ENCODE data around the gene STRADB. TPM values are rescaled to one million over a fixed set of nuclear protein-coding genes. Genes with fewer than 3 reads are reported as not detected.
A peak's percentile ranks its signal among the peaks of the same experiment; 100 is the strongest.

Gene STRADB
- total RNA-seq, 4 donors from 2014 or later: 36.2 to 175 (median 98.5) TPM

DNA sequence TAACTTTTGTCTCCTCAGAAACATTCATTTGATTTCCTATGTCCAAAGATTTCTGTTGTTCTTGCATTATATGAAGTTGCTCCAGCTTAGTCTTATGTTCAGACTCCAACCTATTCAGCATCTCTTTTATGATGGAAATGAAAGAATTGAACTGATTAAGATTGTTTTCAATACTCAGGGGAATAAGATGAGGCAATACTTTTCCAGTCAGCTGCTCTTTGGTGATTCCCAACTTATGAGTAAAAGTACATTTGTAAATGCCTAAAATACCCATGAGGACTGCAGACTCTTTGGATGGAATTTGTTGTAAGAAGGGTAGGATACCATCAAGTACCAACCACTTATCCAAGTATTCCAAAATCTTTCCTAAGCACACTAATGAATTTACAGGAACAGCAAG lies 40.1 kb upstream of the STRADB start:
- no peaks in the 10 kb centered on the region for H3K36me3 ChIP-seq
- H3K27me3 ChIP-seq: no peaks in the 10 kb centered on the region
- in situ Hi-C loops (cut with MboI; ENCODE audit: low pct_ligation_motif_present in 1 of 4, low pct_unique_long_range_greater_than_20kb in 1 of 4, low sequenced_read_pairs in 3 of 4): no loop called here
- H3K9me3 ChIP-seq: no peaks in the 10 kb centered on the region
- TF ChIP-seq POLR2AphosphoS5 (IDR thresholded peaks at IDR 0.05): no peak
- no peak for TF ChIP-seq EP300 (IDR thresholded peaks at IDR 0.05; ENCODE audit: low read depth)
- TF ChIP-seq POLR2A (IDR thresholded peaks at IDR 0.05): no peak
- TF ChIP-seq, protein P1, sequence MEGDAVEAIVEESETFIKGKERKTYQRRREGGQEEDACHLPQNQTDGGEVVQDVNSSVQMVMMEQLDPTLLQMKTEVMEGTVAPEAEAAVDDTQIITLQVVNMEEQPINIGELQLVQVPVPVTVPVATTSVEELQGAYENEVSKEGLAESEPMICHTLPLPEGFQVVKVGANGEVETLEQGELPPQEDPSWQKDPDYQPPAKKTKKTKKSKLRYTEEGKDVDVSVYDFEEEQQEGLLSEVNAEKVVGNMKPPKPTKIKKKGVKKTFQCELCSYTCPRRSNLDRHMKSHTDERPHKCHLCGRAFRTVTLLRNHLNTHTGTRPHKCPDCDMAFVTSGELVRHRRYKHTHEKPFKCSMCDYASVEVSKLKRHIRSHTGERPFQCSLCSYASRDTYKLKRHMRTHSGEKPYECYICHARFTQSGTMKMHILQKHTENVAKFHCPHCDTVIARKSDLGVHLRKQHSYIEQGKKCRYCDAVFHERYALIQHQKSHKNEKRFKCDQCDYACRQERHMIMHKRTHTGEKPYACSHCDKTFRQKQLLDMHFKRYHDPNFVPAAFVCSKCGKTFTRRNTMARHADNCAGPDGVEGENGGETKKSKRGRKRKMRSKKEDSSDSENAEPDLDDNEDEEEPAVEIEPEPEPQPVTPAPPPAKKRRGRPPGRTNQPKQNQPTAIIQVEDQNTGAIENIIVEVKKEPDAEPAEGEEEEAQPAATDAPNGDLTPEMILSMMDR (IDR thresholded peaks at IDR 0.05): no peak
- no peak overlapping the region for H3K27ac ChIP-seq
- intact Hi-C loops (cut with DNase I; ENCODE audit: low total_unique reads): no loop called here
- peaks cover 4 to 37% (median 17%) of the 10 kb centered on the region in 4 donors for H3K4me1 ChIP-seq
- no peak overlapping the region for H3K4me3 ChIP-seq
- DNase-seq: no peak

DNA sequence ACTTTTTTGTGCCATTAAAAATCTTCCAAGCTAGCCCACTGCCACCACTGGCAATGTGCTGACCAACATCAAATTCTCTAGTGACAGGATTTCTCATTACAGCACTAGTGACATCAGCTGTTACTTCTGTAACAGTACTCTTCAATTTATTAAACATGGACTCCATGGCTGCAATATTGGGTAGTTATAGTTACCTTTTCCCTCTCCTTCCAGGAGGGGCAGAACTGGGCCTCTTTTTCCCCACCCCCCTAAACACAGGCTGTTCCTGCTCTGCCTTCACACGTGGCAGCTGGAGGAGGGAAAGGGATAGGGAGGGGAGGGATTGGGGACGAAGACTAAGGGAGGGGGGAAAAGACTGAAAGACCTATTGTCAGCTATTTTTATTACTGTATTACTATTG lies 38.4 kb upstream of the STRADB start:
- in situ Hi-C loops (cut with MboI; ENCODE audit: low pct_ligation_motif_present in 1 of 4, low pct_unique_long_range_greater_than_20kb in 1 of 4, low sequenced_read_pairs in 3 of 4): no loop called here
- intact Hi-C loops (cut with DNase I; ENCODE audit: low total_unique reads): no loop called here
- TF ChIP-seq POLR2A (IDR thresholded peaks at IDR 0.05) (no peak), EP300 (IDR thresholded peaks at IDR 0.05; ENCODE audit: low read depth) (no peak), POLR2AphosphoS5 (IDR thresholded peaks at IDR 0.05) (no peak)
- TF ChIP-seq, protein P1 (IDR thresholded peaks at IDR 0.05): no peak
- no peaks in the 10 kb centered on the region for H3K36me3 ChIP-seq
- no peak overlapping the region for H3K4me3 ChIP-seq
- no peak for DNase-seq
- H3K4me1 ChIP-seq: peaks cover 0 to 28% (median 11%) of the 10 kb centered on the region in 4 donors
- no peaks in the 10 kb centered on the region for H3K9me3 ChIP-seq
- H3K27ac ChIP-seq: no peak overlapping the region
- H3K27me3 ChIP-seq: no peaks in the 10 kb centered on the region
- WGBS, 2 donors (ENCODE audit: low coverage in 1 of 2): 65% methylated on average over 2 of the region's 2 CpGs; no CpG with 5 or more reads in 1 of the 2 donors

DNA sequence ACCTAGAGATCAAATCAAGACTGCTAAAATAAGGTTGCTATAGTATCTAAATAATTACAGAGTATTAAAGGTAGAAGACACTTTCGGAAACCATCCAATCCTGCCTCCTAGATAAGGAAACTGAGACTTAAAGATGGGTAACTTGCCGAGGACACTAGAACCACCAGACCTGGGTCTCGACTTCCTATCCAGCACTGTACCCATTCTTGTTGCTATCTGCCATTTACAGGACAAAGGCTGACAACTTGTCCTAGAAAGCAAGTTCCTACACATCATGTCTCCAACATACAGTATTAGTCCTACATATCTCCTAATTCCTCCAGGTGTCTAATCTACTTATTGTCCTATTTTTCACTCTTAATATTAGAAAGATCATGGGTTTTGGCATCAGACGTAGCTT lies 38.0 kb upstream of the STRADB start:
- Histone ChIP-seq H3K4me1 (peaks cover 0 to 30% (median 11%) of the 10 kb centered on the region in 4 donors), H3K27me3 (no peaks in the 10 kb centered on the region), H3K36me3 (no peaks in the 10 kb centered on the region), H3K27ac (peak overlapping the region in 1 of 4 donors; percentile 3), H3K4me3 (no peak overlapping the region), H3K9me3 (no peaks in the 10 kb centered on the region)
- TF ChIP-seq POLR2AphosphoS5 (IDR thresholded peaks at IDR 0.05) (no peak), POLR2A (IDR thresholded peaks at IDR 0.05) (no peak), EP300 (IDR thresholded peaks at IDR 0.05; ENCODE audit: low read depth) (no peak)
- TF ChIP-seq, protein P1 (IDR thresholded peaks at IDR 0.05): no peak
- intact Hi-C loops (cut with DNase I; ENCODE audit: low total_unique reads) (no loop called here), in situ Hi-C loops (cut with MboI; ENCODE audit: low pct_ligation_motif_present in 1 of 4, low pct_unique_long_range_greater_than_20kb in 1 of 4, low sequenced_read_pairs in 3 of 4) (no loop called here)
- no peak for DNase-seq
- 65 to 83% methylated on average over 2 to 4 of the region's 4 CpGs for WGBS, 2 donors (ENCODE audit: low coverage in 1 of 2)

DNA sequence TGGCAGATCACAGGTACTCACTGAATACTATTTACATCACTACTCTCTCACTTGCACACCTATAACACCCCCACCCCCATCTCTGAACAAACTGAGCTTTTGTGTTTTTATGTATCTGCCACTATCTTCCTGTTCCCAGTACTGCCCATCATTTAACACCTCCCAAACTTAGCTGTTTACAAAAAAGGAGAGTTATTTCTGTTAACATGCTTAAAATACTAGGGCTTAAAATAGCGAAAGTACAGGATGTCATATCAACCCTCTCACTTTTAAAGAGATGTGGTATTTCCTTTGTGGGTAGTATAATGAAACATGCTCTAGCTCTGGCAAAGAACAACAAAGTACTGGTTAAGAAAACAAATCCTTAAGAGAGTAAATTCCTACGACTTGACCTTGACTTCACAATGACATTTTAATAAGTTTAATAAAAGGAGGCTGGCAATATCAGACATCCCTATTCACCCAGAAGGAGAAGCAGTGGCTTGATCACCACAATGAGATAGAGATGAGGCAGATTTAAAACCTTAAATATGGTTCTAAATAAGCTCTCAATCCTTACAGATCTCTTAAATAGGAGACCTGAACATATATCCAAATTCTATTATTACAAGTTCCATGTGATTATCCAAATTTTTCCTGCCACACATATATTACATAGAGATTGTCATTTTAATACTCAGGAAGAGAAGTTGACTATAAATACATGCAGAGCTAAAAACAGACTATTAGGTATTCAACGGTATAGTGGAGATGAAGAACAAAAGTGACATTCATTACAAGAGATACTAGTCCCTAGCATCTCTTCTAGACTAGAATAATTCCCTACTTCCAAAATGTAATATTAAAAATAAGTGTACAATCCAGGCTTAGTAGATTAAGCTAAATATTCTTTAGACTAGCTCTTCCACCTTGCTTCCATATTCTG lies 37.2 kb upstream of the STRADB start:
- no peak overlapping the region for H3K4me3 ChIP-seq
- in situ Hi-C loops (cut with MboI; ENCODE audit: low pct_ligation_motif_present in 1 of 4, low pct_unique_long_range_greater_than_20kb in 1 of 4, low sequenced_read_pairs in 3 of 4): no loop called here
- H3K27me3 ChIP-seq: no peaks in the 10 kb centered on the region
- TF ChIP-seq POLR2AphosphoS5 (IDR thresholded peaks at IDR 0.05) (no peak), EP300 (IDR thresholded peaks at IDR 0.05; ENCODE audit: low read depth) (no peak), POLR2A (IDR thresholded peaks at IDR 0.05) (no peak)
- TF ChIP-seq, protein P1 (IDR thresholded peaks at IDR 0.05): no peak
- 38 to 55% methylated on average over 3 of the region's 3 CpGs for WGBS, 2 donors (ENCODE audit: low coverage in 1 of 2)
- DNase-seq: no peak
- H3K9me3 ChIP-seq: no peaks in the 10 kb centered on the region
- intact Hi-C loops (cut with DNase I; ENCODE audit: low total_unique reads): no loop called here
- no peaks in the 10 kb centered on the region for H3K36me3 ChIP-seq
- H3K4me1 ChIP-seq: peaks cover 0 to 38% (median 12%) of the 10 kb centered on the region in 4 donors
- H3K27ac ChIP-seq: peak overlapping the region in 1 of 4 donors; percentile 3

Data from transverse colon (tissue), 4 donors.